ENCODE data around the gene CEP131.

The CEP131 gene

GRCh38 chr17:81221371-81221841, 1.4 kb downstream of the CEP131 start:
- no peak for DNase-seq

GRCh38 chr17:81219476-81220180, 3.1 kb downstream of the CEP131 start:
- DNase-seq, result no peak

GRCh38 chr17:81218991-81219390, 3.8 kb downstream of the CEP131 start:
- no peak for DNase-seq

- DNase-seq, result no peak
These were observed 4.3 kb downstream of the CEP131 start for GRCh38 chr17:81218459-81218858.

GRCh38 chr17:81217491-81217890, 5.3 kb downstream of the CEP131 start:
- DNase-seq, result no peak

- no peak for DNase-seq
These were observed 8.8 kb downstream of the CEP131 start for GRCh38 chr17:81213978-81214377.

GRCh38 chr17:81212365-81212764, 10.4 kb downstream of the CEP131 start:
- DNase-seq, result no peak

GRCh38 chr17:81210868-81211267, 11.9 kb downstream of the CEP131 start:
- no peak for DNase-seq

- no peak for DNase-seq
These were observed 12.3 kb downstream of the CEP131 start for GRCh38 chr17:81210466-81210865.

- no peak for DNase-seq
These were observed 13.6 kb downstream of the CEP131 start for GRCh38 chr17:81209141-81209540.

- DNase-seq, result no peak
These were observed 14.1 kb downstream of the CEP131 start for GRCh38 chr17:81208651-81209050.

GRCh38 chr17:81207610-81208581, 14.9 kb downstream of the CEP131 start:
- no peak for DNase-seq

- DNase-seq, result no peak
These were observed 16.1 kb downstream of the CEP131 start for GRCh38 chr17:81206657-81207056.

GRCh38 chr17:81206166-81206565, 16.6 kb downstream of the CEP131 start:
- DNase-seq, result no peak

- DNase-seq, result no peak
These were observed 18.2 kb downstream of the CEP131 start for GRCh38 chr17:81204578-81204977.

- no peak for DNase-seq
These were observed 19.6 kb downstream of the CEP131 start for GRCh38 chr17:81203136-81203535.

GRCh38 chr17:81202318-81202717, 20.4 kb downstream of the CEP131 start:
- no peak for DNase-seq

- peak; percentile 30 to 75 for DNase-seq
These were observed 21.8 kb downstream of the CEP131 start for GRCh38 chr17:81200695-81201580.

GRCh38 chr17:81200201-81200600, 22.6 kb downstream of the CEP131 start:
- DNase-seq, result no peak

- DNase-seq, result no peak
These were observed 23.3 kb downstream of the CEP131 start for GRCh38 chr17:81199482-81199830.

- no peak for DNase-seq
These were observed 23.8 kb downstream of the CEP131 start for GRCh38 chr17:81198826-81199481.

GRCh38 chr17:81197831-81198490, 24.8 kb downstream of the CEP131 start:
- no peak for DNase-seq
